Pancreas (tissue), 10 donors: ENCODE data around the gene ELOVL1. TPM values are rescaled to one million over a fixed set of nuclear protein-coding genes. Genes with fewer than 3 reads are reported as not detected.
A peak's percentile ranks its signal among the peaks of the same experiment; 100 is the strongest.

Experiments used
- ATAC-seq, 4 donors: fragments of 200-7000 bp; cut with Tn5 transposase; one replicate each; pipeline versions ENCODE4 v1.8.0 to v1.9.1; 2020; ENCODE audit warnings: mild to moderate bottlenecking in 4 of 4, moderate library complexity in 4 of 4
- DNase-seq, 6 donors: peaks; one replicate each; pipeline ENCODE4 v3.0.0-alpha.2; 2020
- FAIRE-seq: peaks from 2 replicates; lab custom pipeline; 2012; peaks lifted over from hg19 to GRCh38; lab: Jason Lieb, UNC
- H3K27ac ChIP-seq, 4 donors: fragments of 200-600 bp; sonication (generic); 1 replicate in 3 of 4; 2 replicates in 1 of 4; pipeline versions ENCODE4 v1.5.0 to v1.8.0; 2020
- H3K27me3 ChIP-seq, 4 donors: fragments of 200-600 bp; one replicate each; pipeline ENCODE4 v1.8.0; 2021
- H3K36me3 ChIP-seq, 3 donors: fragments of 200-600 bp; sonication (generic) in 1 of 3; one replicate each; pipeline versions ENCODE4 v1.5.0 to v1.8.0; 2020 to 2021
- H3K4me1 ChIP-seq, 3 donors: fragments of 200-600 bp; one replicate each; pipeline ENCODE4 v1.8.0; 2021
- H3K4me3 ChIP-seq, 4 donors: fragments of 200-600 bp; sonication (generic) in 2 of 4; one replicate each; pipeline versions ENCODE4 v1.5.0 to v1.8.0; 2020 to 2021
- H3K9me3 ChIP-seq, 4 donors: fragments of 200-600 bp; one replicate each; pipeline ENCODE4 v1.8.0; 2021
- WGBS, 2 donors: extraction: QIAGEN DNeasy Blood & Tissue Kit; methylation state at CpG; one replicate each; pipeline ENCODE4 v1.1.7; 2013; 5-methylcytosine and 5-hydroxymethylcytosine counted together
- intact Hi-C, 3 donors: fragments of 100-400 bp; cut with DNase I; formaldehyde crosslinking; loops; one replicate each; pipeline versions ENCODE4 v1.11.1 to v1.14.2; 2022
- polyA plus RNA-seq, 2 donors: library from polyadenylated mRNA; stranded (reverse); fragments of 200-250 nt; gene quantifications; one replicate each; pipeline ENCODE4 v1.2.3, GENCODE V29; 2013
- total RNA-seq, 6 donors: library from RNA; stranded (reverse); fragmentation: NEBNext Ultra II Directional in 4 of 6; extraction: Animal tissue kit (Norgen Biotek cat#: 25700) in 4 of 6; gene quantifications; one replicate each; pipeline versions ENCODE4 v1.2.1 to v1.2.4, GENCODE V29; 2021 to 2023
- TF ChIP-seq, protein P1 (sequence below), 4 donors: fragments of 200-600 bp; sonication (generic) in 3 of 4; IDR thresholded peaks; one replicate each; pipeline versions ENCODE4 v1.5.0 to v1.8.0; 2021; ENCODE audit warnings: antibody characterized with exemption in 4 of 4
- donor health status: healthy with polysubstance abuse.
- donor health status: DM: no; HTN: no; CAD: no; lungs with moderate emphysema.
- donor health status: DM: no; HTN: no; CAD: no.
- donor health status: control.
- donor health status: control.
- donor health status: Bipolar disorder and iron deficiency.
- donor health status: DM: yes; HTN: yes; CAD: no.
- donor health status: DM: no; HTN: no; CAD: no.
- donor health status: DM: no; HTN: no; CAD: no.
- donor health status: DM: yes; HTN: yes; CAD: no.

The ELOVL1 gene
- total and polyA plus RNA-seq, 8 donors, result 22.8 to 44.9 (median 31.6) TPM

DNA sequence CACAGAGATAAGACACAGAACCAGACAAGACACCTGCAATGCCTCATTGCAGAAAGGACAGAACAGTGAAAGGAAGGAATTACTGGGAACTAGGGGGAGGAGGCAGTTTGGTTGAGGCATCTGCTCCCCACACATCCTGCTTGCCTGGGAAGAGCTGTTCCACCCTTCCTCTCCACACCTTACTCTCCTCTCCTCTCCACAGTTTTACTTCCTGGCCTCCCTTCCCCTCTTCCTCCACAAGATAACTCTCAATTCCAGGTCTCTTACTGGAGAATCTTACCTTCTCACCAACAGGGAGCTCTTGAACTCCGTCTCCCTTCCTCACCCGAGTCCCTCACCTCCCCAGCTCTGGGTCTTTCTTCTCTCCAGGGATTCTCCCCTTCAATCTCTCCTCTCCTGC lies 2.1 kb downstream of the ELOVL1 start:
- DNase-seq, result no peak
- 85 to 86% methylated on average over 2 of the region's 2 CpGs for WGBS, 2 donors
- peak overlapping the region in 1 of 4 donors; percentile 11 for H3K27ac ChIP-seq
- ATAC-seq, result no peak
- no peak for FAIRE-seq
- H3K27me3 ChIP-seq, result no peaks in the 10 kb centered on the region
- TF ChIP-seq, protein P1, sequence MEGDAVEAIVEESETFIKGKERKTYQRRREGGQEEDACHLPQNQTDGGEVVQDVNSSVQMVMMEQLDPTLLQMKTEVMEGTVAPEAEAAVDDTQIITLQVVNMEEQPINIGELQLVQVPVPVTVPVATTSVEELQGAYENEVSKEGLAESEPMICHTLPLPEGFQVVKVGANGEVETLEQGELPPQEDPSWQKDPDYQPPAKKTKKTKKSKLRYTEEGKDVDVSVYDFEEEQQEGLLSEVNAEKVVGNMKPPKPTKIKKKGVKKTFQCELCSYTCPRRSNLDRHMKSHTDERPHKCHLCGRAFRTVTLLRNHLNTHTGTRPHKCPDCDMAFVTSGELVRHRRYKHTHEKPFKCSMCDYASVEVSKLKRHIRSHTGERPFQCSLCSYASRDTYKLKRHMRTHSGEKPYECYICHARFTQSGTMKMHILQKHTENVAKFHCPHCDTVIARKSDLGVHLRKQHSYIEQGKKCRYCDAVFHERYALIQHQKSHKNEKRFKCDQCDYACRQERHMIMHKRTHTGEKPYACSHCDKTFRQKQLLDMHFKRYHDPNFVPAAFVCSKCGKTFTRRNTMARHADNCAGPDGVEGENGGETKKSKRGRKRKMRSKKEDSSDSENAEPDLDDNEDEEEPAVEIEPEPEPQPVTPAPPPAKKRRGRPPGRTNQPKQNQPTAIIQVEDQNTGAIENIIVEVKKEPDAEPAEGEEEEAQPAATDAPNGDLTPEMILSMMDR (IDR thresholded peaks at IDR 0.05), result no peak
- no peaks in the 10 kb centered on the region for H3K9me3 ChIP-seq
- H3K4me3 ChIP-seq, result peak overlapping the region in 1 of 4 donors; percentile 89
- intact Hi-C loops, result loop anchor here in 2 of 3 donors (10.0 kb wide), 1 partner anchor 131 kb away; no protein-coding TSS in a partner anchor
- H3K4me1 ChIP-seq, result peaks cover 14 to 18% (median 15%) of the 10 kb centered on the region in 3 donors
- H3K36me3 ChIP-seq, result peaks cover 0 to 26% (median 5%) of the 10 kb centered on the region in 3 donors

GRCh38 chr1:43363935-43364525 lies 3.8 kb downstream of the ELOVL1 start:
- TF ChIP-seq, protein P1 (IDR thresholded peaks at IDR 0.05), result no peak
- intact Hi-C loops, result loop anchor here in 2 of 3 donors (10.0 kb wide), 1 partner anchor 129 kb away; no protein-coding TSS in a partner anchor

DNA sequence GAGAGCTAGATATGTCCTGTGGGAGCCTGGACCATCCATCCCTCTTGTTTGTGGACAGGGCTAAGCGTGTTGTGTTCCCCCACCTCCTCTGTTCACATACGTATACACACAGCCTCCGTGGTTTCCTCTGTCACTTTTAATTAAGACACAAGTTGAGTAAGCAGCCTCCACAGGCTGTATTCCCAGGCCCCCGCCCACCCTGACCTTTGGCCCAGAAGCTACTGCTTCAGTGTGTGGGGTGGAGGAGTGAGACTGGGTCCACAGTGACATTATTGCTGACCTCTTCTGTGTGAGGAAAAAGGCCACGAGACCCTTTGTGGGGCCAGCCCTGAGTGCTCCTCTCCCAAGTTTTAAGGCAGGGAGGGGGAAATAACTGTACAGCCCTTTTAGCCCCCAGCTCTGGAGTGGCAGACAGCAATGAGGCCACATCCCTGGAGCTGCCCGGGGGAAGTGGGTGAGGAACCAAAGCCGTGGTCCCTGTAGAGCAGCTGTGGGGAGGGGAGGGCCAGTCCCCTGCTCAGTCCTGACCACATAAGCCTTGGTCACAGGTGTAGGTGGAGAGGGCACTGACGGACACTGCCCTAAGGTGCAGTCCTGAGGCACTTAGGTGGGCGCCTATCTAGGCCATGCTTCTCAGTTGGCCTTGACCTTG lies 4.4 kb downstream of the ELOVL1 start:
- FAIRE-seq (no peak), DNase-seq (no peak), ATAC-seq (no peak)
- intact Hi-C loops, result loop anchor here in 2 of 3 donors (10.0 kb wide), 1 partner anchor 129 kb away; no protein-coding TSS in a partner anchor
- H3K9me3 ChIP-seq, result no peaks in the 10 kb centered on the region
- H3K27me3 ChIP-seq, result no peaks in the 10 kb centered on the region
- WGBS, 2 donors, result 81 to 85% methylated on average over 9 of the region's 9 CpGs
- H3K36me3 ChIP-seq, result peaks cover 0 to 26% (median 5%) of the 10 kb centered on the region in 3 donors
- peaks cover 8 to 12% (median 10%) of the 10 kb centered on the region in 3 donors for H3K4me1 ChIP-seq
- no peak overlapping the region for H3K27ac ChIP-seq
- no peak overlapping the region for H3K4me3 ChIP-seq
- TF ChIP-seq, protein P1 (IDR thresholded peaks at IDR 0.05), result no peak

More at GRCh38 chr1:43363935-43364525, 3.8 kb downstream of the ELOVL1 start:
- H3K4me1 ChIP-seq, result peaks cover 14 to 18% (median 15%) of the 10 kb centered on the region in 3 donors
- no peak for ATAC-seq
- H3K4me3 ChIP-seq, result no peak overlapping the region
- no peaks in the 10 kb centered on the region for H3K9me3 ChIP-seq
- H3K36me3 ChIP-seq, result peaks cover 0 to 26% (median 5%) of the 10 kb centered on the region in 3 donors
- no peak overlapping the region for H3K27ac ChIP-seq
- 78 to 84% methylated on average over 5 of the region's 5 CpGs for WGBS, 2 donors
- no peak for DNase-seq
- FAIRE-seq, result no peak
- no peaks in the 10 kb centered on the region for H3K27me3 ChIP-seq

DNA sequence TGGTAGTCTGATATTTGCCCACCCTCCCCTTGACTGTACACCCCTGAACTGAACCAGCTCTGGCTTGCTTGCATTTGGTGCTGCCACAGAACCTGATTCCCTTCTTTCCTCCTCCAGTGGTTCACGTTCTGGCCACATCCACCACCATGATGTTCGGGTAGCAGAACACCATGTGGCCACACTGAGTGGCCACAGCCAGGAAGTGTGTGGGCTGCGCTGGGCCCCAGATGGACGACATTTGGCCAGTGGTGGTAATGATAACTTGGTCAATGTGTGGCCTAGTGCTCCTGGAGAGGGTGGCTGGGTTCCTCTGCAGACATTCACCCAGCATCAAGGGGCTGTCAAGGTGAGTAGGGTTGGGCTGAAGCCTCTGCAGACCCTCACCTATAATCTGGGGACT lies 7.2 kb downstream of the ELOVL1 start:
- ATAC-seq (no peak), DNase-seq (no peak), FAIRE-seq (no peak)
- Histone ChIP-seq H3K36me3 (peaks cover 0 to 26% (median 5%) of the 10 kb centered on the region in 3 donors), H3K4me3 (no peak overlapping the region), H3K9me3 (no peaks in the 10 kb centered on the region), H3K27ac (no peak overlapping the region), H3K4me1 (peaks cover 0 to 6% (median 0%) of the 10 kb centered on the region in 3 donors), H3K27me3 (no peaks in the 10 kb centered on the region)
- 71 to 74% methylated on average over 4 of the region's 4 CpGs for WGBS, 2 donors
- TF ChIP-seq, protein P1 (IDR thresholded peaks at IDR 0.05), result no peak
- intact Hi-C loops, result loop anchor here in 2 of 3 donors (10.0 kb wide), 1 partner anchor 126 kb away; no protein-coding TSS in a partner anchor
